NCI-H2171 treated with DMSO at 0.1 percent for 48 hours (cell line): ENCODE measurements around the gene CHST8.
"Not testable (repeated sequence)": the region's sequence is repeated elsewhere in the genome, so short reads cannot be mapped to it uniquely, and the experiment has no call there.

Experiments used
- DNase-seq: peaks from one replicate; lab custom pipeline; 2025; lab: John Stamatoyannopoulos, UW

Gene CHST8

GRCh38 chr19:33690378-33691029, 68.8 kb downstream of the CHST8 start:
- peak; percentile 90 for DNase-seq

- peak; percentile 75 for DNase-seq
Observed at GRCh38 chr19:33691030-33691427, 69.3 kb downstream of the CHST8 start.

- DNase-seq, result peak; percentile 34
Observed at GRCh38 chr19:33691736-33692135, 70.0 kb downstream of the CHST8 start.

GRCh38 chr19:33693678-33694077, 71.9 kb downstream of the CHST8 start:
- no peak for DNase-seq

GRCh38 chr19:33695547-33695946, 73.8 kb downstream of the CHST8 start:
- not testable (repeated sequence) for DNase-seq

- no peak for DNase-seq
Observed at GRCh38 chr19:33697766-33698165, 76.0 kb downstream of the CHST8 start.

GRCh38 chr19:33698576-33699435, 77.1 kb downstream of the CHST8 start:
- DNase-seq, result no peak

GRCh38 chr19:33699754-33700407, 78.1 kb downstream of the CHST8 start:
- DNase-seq, result no peak

- DNase-seq, result no peak
Observed at GRCh38 chr19:33700408-33701013, 78.8 kb downstream of the CHST8 start.

- no peak for DNase-seq
Observed at GRCh38 chr19:33701565-33701964, 79.8 kb downstream of the CHST8 start.

- DNase-seq, result no peak
Observed at GRCh38 chr19:33702606-33703437, 81.1 kb downstream of the CHST8 start.

- no peak for DNase-seq
Observed at GRCh38 chr19:33703438-33703750, 81.6 kb downstream of the CHST8 start.

GRCh38 chr19:33703821-33704220, 82.1 kb downstream of the CHST8 start:
- no peak for DNase-seq

- DNase-seq, result no peak
Observed at GRCh38 chr19:33704271-33704670, 82.5 kb downstream of the CHST8 start.

GRCh38 chr19:33705090-33705847, 83.5 kb downstream of the CHST8 start:
- no peak for DNase-seq

GRCh38 chr19:33705860-33706259, 84.1 kb downstream of the CHST8 start:
- DNase-seq, result no peak

GRCh38 chr19:33706631-33707030, 84.9 kb downstream of the CHST8 start:
- no peak for DNase-seq

GRCh38 chr19:33712268-33712667, 90.5 kb downstream of the CHST8 start:
- DNase-seq, result no peak

- DNase-seq, result no peak
Observed at GRCh38 chr19:33713194-33713593, 91.4 kb downstream of the CHST8 start.

- DNase-seq, result no peak
Observed at GRCh38 chr19:33714149-33714548, 92.4 kb downstream of the CHST8 start.

- no peak for DNase-seq
Observed at GRCh38 chr19:33715462-33715861, 93.7 kb downstream of the CHST8 start.
